Peyer's patch (tissue), 4 donors: ENCODE data around the gene NEDD4L. TPM values are rescaled to one million over a fixed set of nuclear protein-coding genes. Genes with fewer than 3 reads are reported as not detected.

Source experiments
- DNase-seq, 3 donors: peaks; one replicate each; pipeline ENCODE4 v3.0.0-alpha.2; 2017 to 2019
- H3K27ac ChIP-seq, 4 donors: fragments of 200-600 bp; sonication (generic); one replicate each; pipeline ENCODE4 v1.5.1; 2016 to 2019
- H3K27me3 ChIP-seq, 2 donors: fragments of 200-600 bp; sonication (generic); one replicate each; pipeline ENCODE4 v1.5.1; 2019
- H3K36me3 ChIP-seq, 3 donors: fragments of 200-600 bp; sonication (generic); one replicate each; pipeline ENCODE4 v1.5.1; 2016 to 2019
- H3K4me1 ChIP-seq, 4 donors: fragments of 200-600 bp; sonication (generic); one replicate each; pipeline ENCODE4 v1.5.1; 2016 to 2019
- H3K4me3 ChIP-seq, 4 donors: fragments of 200-600 bp; sonication (generic); 1 replicate in 3 of 4; 2 replicates in 1 of 4; pipeline ENCODE4 v1.5.1; 2016 to 2019; ENCODE audit warnings: mild to moderate bottlenecking in 1 of 4
- H3K9me3 ChIP-seq, 4 donors: fragments of 200-600 bp; sonication (generic); one replicate each; pipeline ENCODE4 v1.5.1; 2016 to 2019; ENCODE audit warnings: mild to moderate bottlenecking in 1 of 4
- POLR2A ChIP-seq, 2 donors: fragments of 450-650 bp; IDR thresholded peaks; one replicate each; pipeline ENCODE4 v1.5.1; 2017; ENCODE audit warnings: antibody characterized with exemption in 2 of 2, mild to moderate bottlenecking in 2 of 2, moderate library complexity in 2 of 2
- total RNA-seq, 4 donors: library from RNA; depleted of rRNA; stranded (reverse); fragments of >200 nt; gene quantifications; one replicate each; pipeline ENCODE4 v1.1.0, GENCODE V29; 2016
- TF ChIP-seq, protein P1 (sequence below), 6 experiments: fragments of 450-650 bp in 4 of 6; fragments of 200-600 bp in 2 of 6; sonication (generic) in 1 of 6; IDR thresholded peaks; one replicate each; pipeline ENCODE4 v1.5.1; 2017 to 2019; ENCODE audit warnings: antibody characterized with exemption in 6 of 6, mild to moderate bottlenecking in 3 of 6, moderate library complexity in 1 of 6

Gene NEDD4L
- total RNA-seq, 4 donors from 2014 or later = 213 to 312 (median 277) TPM

DNA sequence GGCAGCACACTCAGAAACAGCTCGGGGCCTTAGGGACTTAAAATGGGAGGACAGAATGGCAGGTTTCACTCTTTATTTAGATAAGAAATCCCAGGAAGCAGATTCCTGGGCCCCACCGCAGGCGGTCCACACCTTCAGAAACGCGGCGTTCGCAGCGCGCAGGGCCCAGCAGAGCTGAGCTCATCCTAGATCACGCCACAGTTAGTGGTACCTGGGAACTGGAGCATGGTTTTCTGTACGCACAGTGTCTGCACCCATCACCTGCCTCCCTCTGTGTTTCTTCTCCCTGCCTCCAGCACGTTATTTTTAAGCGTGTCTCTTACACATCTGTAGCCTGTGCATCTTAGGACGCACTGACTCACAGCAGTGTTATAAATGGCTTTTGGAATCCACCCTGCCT, 342.8 kb downstream of the NEDD4L start:
- Histone ChIP-seq H3K4me1 (no peaks in the 10 kb centered on the region), H3K9me3 (no peaks in the 10 kb centered on the region), H3K4me3 (no peak overlapping the region), H3K27me3 (no peaks in the 10 kb centered on the region), H3K36me3 (peaks cover 0 to 76% (median 0%) of the 10 kb centered on the region in 3 donors), H3K27ac (no peak overlapping the region)
- TF ChIP-seq, protein P1, sequence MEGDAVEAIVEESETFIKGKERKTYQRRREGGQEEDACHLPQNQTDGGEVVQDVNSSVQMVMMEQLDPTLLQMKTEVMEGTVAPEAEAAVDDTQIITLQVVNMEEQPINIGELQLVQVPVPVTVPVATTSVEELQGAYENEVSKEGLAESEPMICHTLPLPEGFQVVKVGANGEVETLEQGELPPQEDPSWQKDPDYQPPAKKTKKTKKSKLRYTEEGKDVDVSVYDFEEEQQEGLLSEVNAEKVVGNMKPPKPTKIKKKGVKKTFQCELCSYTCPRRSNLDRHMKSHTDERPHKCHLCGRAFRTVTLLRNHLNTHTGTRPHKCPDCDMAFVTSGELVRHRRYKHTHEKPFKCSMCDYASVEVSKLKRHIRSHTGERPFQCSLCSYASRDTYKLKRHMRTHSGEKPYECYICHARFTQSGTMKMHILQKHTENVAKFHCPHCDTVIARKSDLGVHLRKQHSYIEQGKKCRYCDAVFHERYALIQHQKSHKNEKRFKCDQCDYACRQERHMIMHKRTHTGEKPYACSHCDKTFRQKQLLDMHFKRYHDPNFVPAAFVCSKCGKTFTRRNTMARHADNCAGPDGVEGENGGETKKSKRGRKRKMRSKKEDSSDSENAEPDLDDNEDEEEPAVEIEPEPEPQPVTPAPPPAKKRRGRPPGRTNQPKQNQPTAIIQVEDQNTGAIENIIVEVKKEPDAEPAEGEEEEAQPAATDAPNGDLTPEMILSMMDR (IDR thresholded peaks at IDR 0.05) = no peak
- TF ChIP-seq POLR2A (IDR thresholded peaks at IDR 0.05) = no peak
- peak in 1 of 3 donors; percentile 9 for DNase-seq

DNA sequence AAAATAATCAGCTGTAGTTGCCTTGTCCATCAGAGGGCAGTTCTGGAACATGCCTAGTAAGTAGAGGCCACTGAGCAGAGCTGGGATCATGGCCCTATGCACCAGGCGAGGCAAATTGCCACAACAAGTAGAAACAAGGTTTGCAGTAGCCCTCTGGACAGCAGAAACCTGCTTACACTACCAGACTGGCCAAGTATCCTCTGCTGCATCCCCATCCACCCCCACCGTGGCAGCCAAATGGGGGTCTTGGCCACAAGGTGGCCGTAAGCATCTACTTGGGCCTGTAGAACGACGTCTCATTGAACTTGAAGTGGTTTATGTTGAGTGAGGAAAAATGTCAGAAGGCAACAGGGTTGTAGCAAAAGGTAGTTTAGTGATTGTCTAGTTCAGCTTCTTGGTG, 343.7 kb downstream of the NEDD4L start:
- peaks cover 0 to 82% (median 0%) of the 10 kb centered on the region in 3 donors for H3K36me3 ChIP-seq
- no peak for TF ChIP-seq POLR2A (IDR thresholded peaks at IDR 0.05)
- TF ChIP-seq, protein P1 (IDR thresholded peaks at IDR 0.05) = no peak

DNA sequence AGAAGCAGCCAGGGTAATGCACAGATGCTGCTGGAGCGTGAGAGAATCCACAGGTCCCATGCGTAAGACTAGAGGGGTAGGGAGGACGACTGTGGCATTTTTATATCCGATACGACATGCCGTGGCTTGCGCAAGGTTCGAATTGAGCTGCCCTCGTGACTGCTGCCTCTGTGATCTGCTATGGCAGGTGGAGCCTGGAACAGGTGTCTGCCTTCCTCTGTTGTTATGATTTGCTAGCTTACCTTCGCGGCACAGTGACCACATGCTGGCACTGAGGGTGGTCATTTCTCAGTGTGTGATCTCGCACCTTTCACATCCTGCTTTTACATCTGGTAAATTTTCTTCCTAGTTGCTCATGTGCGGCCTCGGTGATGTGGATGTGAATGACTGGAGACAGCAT, 344.7 kb downstream of the NEDD4L start:
- H3K4me1 ChIP-seq = no peaks in the 10 kb centered on the region
- H3K36me3 ChIP-seq = peaks cover 0 to 83% (median 0%) of the 10 kb centered on the region in 3 donors
- no peaks in the 10 kb centered on the region for H3K27me3 ChIP-seq
- TF ChIP-seq, protein P1 (IDR thresholded peaks at IDR 0.05) = no peak
- TF ChIP-seq POLR2A (IDR thresholded peaks at IDR 0.05) = no peak
- H3K27ac ChIP-seq = no peak overlapping the region
- H3K9me3 ChIP-seq = no peaks in the 10 kb centered on the region
- no peak for DNase-seq
- no peak overlapping the region for H3K4me3 ChIP-seq

More for the DNA sequence above, 343.7 kb downstream of the NEDD4L start:
- H3K27ac ChIP-seq = no peak overlapping the region
- no peak overlapping the region for H3K4me3 ChIP-seq
- H3K9me3 ChIP-seq = no peaks in the 10 kb centered on the region
- H3K4me1 ChIP-seq = no peaks in the 10 kb centered on the region
- no peaks in the 10 kb centered on the region for H3K27me3 ChIP-seq
- peak in 1 of 3 donors; percentile 25 for DNase-seq

DNA sequence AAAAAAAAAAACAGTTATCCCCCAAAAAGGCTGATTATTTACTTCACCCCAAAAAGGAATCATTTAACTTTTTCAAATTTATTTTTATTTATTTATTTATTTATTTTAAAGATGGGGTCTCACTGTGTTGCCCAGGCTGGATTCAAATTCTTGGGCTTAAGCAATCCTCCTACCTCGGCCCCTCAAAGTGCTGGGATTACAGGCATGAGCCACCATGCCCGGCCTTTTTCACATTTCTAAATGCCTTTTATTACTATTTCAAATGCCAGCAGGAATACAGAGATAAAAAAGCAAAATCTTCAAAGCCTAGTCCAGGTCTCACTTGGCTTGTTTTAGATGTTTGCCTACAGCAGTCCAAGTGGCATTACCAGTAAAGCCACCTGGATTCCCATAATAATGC, 345.7 kb downstream of the NEDD4L start:
- no peak for DNase-seq
- no peak for TF ChIP-seq POLR2A (IDR thresholded peaks at IDR 0.05)
- TF ChIP-seq, protein P1 (IDR thresholded peaks at IDR 0.05) = no peak
- Histone ChIP-seq H3K36me3 (peaks cover 0 to 80% (median 0%) of the 10 kb centered on the region in 3 donors), H3K27ac (no peak overlapping the region), H3K4me1 (no peaks in the 10 kb centered on the region), H3K27me3 (no peaks in the 10 kb centered on the region), H3K9me3 (no peaks in the 10 kb centered on the region), H3K4me3 (no peak overlapping the region)

DNA sequence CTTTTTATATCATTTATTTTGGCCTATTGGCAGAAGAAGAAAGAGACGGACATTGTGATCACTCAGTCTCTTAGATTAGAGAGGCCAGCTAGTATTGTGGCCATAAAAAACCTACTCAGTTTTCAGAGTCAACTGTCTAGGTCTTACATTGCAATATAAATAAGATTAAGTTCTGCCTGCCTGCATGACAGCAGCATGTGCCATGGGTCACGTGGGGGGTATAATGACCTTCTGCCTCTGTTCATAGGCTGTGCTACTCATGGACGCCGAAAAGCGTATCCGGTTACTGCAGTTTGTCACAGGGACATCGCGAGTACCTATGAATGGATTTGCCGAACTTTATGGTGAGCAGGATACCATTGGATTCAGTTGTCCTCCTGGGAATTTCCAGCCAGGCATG, 346.4 kb downstream of the NEDD4L start:
- no peaks in the 10 kb centered on the region for H3K4me1 ChIP-seq
- TF ChIP-seq POLR2A (IDR thresholded peaks at IDR 0.05) = no peak
- TF ChIP-seq, protein P1 (IDR thresholded peaks at IDR 0.05) = no peak
- DNase-seq = no peak
- no peak overlapping the region for H3K4me3 ChIP-seq
- H3K27me3 ChIP-seq = no peaks in the 10 kb centered on the region
- H3K9me3 ChIP-seq = no peaks in the 10 kb centered on the region
- H3K27ac ChIP-seq = no peak overlapping the region
- peaks cover 0 to 80% (median 0%) of the 10 kb centered on the region in 3 donors for H3K36me3 ChIP-seq
